ENCODE results near the gene RDH14.
A peak's percentile ranks its signal among the peaks of the same experiment; 100 is the strongest.

Gene RDH14, protein sequence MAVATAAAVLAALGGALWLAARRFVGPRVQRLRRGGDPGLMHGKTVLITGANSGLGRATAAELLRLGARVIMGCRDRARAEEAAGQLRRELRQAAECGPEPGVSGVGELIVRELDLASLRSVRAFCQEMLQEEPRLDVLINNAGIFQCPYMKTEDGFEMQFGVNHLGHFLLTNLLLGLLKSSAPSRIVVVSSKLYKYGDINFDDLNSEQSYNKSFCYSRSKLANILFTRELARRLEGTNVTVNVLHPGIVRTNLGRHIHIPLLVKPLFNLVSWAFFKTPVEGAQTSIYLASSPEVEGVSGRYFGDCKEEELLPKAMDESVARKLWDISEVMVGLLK

DNA sequence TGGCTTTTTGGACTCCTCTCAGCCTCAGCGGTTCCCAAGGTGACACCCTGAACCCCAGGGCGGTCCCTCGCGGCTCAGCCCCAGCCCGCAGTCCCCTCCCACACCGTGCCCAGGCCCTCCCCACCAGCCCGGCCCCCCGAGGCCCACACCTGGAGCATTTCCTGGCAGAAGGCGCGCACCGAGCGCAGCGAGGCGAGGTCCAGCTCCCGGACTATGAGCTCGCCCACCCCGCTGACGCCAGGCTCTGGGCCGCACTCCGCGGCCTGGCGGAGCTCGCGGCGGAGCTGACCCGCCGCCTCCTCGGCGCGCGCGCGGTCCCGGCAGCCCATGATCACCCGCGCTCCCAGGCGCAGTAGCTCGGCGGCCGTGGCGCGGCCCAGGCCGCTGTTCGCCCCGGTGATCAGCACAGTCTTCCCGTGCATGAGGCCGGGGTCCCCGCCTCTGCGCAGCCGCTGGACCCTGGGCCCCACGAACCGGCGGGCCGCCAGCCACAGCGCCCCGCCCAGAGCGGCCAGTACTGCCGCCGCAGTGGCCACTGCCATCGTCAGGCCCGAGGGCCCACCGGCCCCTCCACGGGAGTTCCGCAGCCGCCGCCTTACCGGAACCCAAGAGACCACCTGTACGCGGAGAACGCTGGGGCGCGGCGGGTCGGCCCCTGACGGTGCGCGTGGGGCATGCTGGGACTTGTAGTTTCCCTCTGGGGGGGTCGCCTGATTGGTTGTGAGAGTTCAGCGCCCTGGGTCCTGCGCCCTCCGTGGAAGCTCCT lies at the start of gene RDH14:
TSS of gene RDH14 (minus strand) at position 623 of the 766 bp plus-strand sequence. CDS start at position 542, 81 bp downstream.
- peak; percentile 95 for DNase-seq (ENCODE audit: low read depth)

DNA sequence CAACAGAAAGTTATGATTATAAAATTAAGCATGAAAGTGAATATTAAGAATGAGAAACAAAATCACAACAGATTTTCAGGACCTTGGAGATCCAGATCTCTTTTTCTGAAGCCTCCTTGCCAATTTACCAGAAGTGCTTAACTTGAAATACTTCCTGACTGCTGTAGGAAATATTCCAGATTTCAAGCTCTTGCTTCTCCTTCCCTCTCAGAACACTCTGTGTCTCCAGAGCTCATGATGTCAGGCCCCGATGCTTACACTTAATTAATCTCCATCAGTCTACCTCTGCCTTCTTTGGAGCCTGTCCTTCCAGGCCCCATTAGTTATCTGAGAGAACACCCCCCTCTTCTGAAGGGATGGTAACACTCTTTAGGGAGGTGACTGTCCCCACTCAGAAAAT lies 49.6 kb upstream of the RDH14 start:
- no peak for DNase-seq (ENCODE audit: low read depth)

DNA sequence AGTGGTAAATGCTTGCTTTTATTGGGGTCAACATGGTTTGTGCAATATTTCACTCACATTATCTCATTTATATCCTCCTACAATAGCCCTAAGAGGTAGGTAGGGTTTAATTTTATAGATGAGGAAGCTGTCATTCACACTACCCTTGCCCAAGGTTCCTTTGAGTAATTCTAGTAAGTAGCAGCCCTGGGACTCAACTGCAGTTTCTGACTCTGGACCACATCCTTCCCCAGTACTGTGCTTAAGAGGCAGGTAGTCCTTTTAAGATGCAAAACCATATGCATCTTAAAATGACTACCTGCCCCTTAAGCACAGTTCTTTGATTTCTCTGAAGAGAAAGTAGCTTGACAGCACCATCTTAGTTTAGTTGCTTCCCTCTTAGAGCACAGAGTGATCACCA lies 44.7 kb upstream of the RDH14 start:
- DNase-seq (ENCODE audit: low read depth): no peak

DNA sequence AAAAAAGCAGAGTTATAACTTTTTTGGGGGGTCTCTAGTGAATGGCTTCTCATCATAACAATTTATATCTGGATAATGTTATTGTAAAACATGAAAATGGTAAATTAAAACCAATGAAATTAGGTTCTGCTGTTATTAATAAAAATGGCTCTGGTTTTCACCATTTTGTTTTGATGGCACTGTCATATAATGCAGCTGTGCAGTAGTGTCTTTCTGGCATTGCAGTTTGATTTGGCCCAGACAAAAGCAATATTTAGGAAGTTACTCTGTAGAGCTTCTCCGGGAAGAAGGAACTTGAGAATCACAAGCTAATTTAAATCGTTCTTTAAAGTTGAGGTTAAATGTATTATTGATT lies 44.1 kb upstream of the RDH14 start:
- DNase-seq (ENCODE audit: low read depth): no peak

DNA sequence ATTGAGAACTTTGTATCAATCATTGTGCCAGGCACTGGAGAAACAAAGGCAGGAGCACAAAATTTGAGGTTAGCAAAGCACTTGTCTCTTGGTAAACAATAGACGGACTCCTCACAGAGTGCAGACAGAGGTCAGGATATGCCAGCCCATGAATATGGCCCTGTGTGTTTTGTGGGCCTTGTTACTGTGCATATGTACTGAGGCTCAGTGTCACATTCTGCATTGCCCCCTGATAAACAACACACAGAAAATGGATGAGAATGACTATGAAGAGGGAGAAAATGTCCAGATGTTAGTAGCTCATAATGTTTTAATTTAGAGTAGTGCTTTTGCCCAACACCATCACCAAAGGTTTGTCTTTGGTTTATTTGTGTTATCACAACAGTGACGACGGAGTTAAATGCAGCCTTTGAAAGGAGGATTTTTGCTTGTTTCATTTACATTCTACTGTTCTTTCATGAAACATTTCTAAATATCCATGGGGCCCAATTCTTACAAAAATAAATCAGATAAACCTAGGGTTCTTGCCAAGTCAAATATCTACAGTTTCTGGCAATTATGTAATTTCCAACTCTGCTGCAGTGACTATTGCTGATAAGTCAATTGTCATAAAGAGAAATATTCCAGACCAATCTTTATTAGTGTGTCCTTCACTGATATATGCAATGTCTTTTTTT lies 43.5 kb upstream of the RDH14 start:
- DNase-seq (ENCODE audit: low read depth): no peak

DNA sequence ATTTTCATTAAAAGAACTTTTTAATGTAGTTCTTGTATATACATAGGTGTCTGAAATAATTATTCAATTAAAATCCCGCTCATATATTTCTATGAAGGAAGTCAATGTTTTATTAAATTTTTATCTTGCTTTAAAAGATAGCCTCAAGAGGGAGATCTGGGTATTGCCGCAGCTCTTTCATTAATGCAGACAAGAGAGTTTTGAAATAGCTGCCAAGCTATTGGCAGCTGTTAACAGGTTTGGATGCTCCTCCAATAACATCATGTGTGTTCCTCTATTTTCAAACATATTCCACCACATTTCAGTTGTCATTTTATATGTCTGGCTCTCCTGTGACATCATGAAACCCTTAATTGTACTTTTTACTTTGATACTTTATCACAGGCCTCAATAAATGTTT lies 41.8 kb upstream of the RDH14 start:
- no peak for DNase-seq (ENCODE audit: low read depth)

DNA sequence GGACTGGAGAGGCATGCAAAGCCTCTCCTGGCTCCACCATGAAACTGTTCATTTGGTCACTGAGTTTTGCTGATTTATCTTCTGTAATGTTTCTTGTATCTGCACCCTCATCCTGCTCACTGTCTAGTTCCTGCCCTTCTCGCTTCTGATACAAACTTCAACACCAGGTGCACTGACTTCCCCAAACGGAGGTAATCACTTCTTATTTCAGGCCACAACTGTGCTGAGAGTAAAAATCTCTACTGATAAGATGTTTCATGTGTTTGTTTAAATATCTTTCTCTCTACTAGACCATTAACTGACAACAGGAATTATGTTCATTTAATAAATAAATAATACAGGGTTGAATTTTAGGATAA lies 39.8 kb upstream of the RDH14 start:
- DNase-seq (ENCODE audit: low read depth): no peak

DNA sequence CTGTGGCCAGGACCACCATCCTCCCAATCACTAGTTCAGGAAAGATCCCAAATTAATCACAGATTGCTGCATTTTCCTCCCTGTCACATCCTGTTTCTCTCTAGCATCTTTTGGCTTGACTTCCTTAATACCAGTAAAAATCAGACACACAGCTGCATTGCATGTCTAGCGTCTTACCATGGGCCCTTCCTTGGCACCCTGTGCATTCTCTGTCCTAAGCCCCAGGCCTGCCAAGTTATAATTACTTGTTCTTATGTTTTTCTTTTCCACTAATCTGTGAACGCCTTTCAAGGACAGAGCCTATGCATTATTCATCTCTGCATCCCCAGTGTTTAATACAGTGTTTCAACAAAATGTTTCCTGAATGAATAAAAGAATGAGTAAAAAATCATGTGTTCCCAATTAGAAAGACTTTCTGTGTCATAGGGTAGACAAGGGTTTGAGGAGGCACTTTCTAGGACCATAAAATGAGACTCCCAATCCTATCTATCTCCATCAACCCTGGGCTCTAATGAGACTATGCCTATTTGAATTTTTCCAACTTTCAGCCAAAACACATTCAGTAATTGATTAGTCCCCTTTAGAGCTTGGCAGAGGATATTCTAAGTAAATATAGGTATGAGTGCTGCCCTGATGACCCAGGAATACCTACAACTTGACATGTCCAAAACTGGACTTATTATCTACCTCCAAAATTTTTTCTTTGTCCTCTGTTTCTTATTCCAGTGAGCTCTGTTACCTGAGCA lies 39.2 kb upstream of the RDH14 start:
- no peak for DNase-seq (ENCODE audit: low read depth)

DNA sequence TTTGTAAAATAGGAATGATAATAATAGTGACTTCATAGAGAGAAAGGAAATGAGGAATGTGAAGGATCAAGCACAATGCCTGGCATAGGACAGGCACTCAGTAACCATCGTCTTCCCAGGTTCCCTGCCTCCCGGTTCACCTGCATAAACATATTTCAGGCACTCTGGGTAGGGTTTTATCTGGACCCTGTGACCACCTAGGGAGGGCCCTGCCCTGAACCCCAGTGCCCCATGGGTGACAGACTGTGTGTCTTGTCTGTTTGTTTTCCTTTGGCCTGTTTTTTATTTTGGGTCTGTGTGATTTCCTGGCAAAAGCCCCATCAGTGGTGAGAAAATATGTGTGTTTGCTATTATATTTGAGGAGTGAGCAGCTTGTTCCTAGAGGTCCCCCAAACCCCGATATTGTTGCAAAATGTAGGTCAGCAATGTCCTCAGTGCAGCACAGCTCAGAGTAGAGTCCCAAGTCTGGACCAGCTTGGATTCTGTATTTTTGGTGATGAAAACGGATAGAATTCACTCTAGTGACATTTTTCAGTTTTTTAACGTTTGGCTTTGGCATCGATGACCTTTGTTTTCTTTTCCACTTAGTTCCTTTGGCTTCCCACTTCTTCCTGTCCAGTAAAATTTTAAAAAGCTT lies 38.5 kb upstream of the RDH14 start:
- DNase-seq (ENCODE audit: low read depth): no peak

DNA sequence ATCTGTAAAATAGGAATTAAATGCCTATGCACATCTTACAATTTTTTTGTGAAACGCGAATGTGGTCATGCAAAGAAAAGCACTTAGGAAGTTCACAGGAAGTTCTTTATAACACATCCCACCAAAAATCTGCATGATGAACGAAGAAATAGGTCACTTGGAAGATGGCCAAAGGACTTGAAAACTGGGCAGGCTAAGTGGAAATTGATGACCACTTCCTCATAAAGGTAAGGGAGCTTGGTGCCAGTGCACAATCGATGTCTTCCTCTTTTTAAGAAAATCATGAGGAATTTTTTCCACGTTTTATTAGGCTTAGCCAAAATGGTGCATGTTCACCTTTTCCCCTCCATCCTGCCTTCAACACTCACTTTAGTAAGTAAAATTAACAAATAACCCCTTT lies 37.2 kb upstream of the RDH14 start:
- no peak for DNase-seq (ENCODE audit: low read depth)

DNA sequence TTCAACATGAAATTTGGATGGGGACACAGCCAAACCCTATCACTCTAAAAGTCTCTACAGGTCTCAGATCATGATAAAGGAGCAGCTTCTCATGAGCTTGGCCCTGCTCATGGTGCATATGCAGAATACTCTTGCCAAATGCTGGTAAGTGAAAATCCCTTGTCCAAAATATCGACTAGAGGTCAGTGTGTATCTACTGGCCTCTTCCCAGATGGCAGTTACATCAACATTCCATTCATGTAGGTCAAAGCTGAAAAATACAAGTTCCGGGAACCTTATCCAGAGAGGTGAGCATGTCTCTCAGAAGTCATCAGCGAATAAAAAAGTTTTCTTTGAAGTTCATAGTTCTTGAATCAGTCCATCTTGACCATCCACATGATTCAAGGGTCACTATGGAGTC lies 36.5 kb upstream of the RDH14 start:
- no peak for DNase-seq (ENCODE audit: low read depth)

DNA sequence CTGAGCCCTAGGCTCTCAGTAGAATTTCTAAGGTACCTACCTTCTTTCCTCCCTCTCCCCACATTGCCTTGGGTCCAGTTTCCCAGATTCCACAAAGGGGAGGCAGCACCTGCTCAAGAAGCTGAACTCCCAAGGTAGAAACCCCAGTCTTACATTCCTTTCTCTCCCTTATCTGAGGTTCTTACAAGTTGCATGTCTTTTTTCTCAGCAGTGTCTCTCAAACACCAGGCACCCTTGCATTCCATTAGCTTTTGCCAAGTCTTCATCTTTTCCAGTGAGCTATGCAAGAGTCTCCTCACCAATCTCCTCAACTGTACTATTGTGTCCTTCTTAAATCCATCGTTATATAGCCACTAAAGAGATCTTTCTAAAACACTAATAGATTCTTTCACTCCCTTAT lies 33.0 kb upstream of the RDH14 start:
- no peak for DNase-seq (ENCODE audit: low read depth)

DNA sequence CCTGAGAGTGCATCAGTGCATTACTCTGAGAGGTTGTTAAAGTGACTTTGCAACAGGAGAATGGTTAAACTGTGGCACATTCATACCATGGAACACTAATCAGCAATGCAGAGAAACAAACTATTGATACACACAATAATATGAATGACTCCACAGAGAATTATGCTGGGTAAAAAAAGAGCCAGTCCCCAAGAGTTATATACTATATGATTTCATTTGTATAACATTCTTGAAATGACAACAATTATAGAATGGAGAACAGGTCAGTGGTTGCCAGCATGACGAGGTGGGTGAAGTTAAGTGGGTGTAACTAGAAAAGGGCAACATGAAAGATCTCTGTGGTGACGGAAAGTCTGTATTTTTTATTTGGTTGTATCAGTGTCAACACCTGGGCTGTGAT lies 31.9 kb upstream of the RDH14 start:
- no peak for DNase-seq (ENCODE audit: low read depth)

DNA sequence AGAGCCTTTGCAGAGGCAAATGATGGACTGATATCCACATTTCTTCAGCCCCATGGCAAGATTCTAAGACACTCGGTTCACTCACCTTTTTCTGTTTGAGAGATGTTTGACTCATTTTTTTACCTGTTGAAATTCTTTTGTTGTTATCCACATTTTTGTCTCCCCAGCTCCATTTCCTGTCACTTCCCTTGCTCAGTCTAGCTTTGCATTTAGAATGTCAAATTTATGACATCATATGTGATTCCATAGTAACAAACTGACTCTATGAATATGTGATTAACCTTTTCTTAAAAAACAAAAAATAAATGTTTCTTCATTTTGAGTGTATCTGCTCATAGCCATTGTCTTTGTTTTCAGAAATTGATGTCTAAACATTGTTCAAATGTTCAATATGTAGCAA lies 28.9 kb upstream of the RDH14 start, which contains the start of gene NT5C1B:
TSS of gene NT5C1B (minus strand) at position 216 of the 400 bp plus-strand sequence. CDS start at position 115, 101 bp downstream.
- DNase-seq (ENCODE audit: low read depth): no peak

DNA sequence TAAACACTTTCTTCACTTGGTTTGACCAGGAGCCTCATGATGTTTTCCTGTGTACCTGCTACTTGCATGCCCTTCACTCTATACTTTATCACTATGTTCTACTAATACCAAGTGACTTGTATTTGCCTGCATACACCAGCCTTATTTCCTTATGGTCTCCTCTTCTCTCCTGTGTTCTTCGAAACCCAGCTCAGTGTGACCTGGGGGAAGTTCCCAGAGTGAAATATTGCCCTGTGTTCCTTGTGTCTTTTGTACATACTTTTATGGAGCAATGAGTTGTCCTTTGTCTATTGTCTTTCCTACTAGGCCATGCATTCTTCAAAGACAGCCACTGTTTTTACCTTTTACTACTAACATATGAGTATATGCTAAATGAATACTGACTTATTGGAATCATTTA lies 28.3 kb upstream of the RDH14 start:
- DNase-seq (ENCODE audit: low read depth): no peak

DNA sequence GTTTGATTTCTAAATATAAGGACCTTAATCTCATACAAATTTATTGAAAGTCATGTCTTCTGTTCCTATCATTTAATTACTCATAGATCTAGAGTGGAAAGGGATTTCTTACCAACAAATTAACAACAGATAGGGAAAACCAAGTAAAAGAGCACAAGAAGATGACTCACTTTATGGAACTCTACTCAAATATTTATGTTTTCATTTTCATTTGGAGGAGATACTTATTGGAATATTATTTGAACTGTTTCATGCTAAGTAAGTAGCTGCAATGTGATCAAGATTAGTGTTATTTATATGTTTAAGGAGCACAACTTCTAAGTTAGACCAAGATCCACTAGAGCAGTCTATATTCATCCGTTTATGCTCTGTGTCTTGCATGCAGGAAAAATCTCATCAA lies 27.6 kb upstream of the RDH14 start:
- no peak for DNase-seq (ENCODE audit: low read depth)

DNA sequence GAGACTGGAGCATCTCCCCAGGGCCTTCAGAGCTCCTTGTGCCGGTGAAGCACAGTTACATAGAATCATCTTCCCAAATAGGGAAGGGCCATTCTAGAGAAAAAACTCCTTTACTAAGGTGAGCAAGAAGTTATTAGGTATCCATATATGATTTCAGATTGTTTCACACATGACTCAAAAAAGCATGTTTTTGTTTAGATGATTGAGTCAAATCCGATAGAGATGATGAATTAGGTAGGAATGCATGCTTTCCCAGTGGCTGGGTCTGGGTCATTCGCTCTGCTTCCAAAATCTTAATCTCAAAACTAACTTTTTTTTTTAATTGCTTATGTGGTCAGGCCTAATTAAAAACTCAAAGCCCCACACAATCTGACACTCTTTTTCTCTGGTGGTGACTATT lies 25.1 kb upstream of the RDH14 start:
- DNase-seq (ENCODE audit: low read depth): peak; percentile 53

DNA sequence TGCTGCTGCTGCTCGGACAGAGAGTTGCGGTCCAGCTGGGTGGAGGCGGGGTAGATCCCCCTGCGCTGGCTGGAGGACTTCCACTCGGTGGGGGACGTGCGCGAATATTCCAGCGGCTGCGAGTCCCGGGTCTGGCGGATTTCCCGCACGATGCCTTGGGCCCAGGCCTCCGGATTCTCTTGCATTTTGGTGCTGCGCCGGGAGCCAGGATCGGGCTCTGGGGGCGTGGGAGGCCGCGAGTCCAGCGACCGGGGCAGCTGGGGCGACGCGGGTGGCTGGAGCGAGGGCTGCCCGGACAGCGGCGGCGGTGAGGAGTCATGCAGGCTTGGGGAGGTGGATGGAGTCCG lies 24.1 kb upstream of the RDH14 start:
- DNase-seq (ENCODE audit: low read depth): no peak

DNA sequence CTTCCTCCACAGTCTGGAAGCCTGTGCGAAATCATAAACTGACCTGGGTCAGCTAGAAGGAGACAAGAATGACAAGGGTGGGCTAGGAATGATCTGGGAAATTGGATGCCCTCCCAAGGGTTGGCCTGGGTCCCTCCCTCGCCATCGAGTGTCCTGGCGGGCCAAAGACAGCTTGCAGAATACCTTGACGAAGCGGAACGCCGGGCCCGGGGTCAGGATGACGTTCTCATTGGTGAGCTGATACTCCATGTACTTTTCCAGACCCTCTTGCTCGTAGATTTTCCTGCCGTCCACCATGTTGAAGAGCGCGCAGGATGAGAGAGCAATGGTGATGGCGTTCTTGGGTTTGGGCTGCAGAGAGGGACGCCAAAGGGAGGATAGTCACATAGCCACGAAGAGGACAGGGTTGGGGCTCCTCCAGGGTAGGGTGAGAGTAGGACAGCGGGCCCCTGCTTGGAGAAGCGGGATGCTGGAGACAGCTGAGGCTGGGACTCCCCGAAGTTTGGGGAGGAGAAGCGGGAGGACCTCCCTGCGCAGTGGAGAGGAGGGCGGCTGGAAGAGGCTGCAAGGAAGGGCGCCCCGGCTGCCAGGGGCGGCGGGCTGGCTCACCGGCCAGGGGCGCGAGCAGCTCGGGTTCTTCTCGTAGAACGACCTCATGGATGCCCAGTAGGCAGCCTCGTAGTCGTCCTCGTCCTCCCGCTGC lies 23.6 kb upstream of the RDH14 start:
- no peak for DNase-seq (ENCODE audit: low read depth)

DNA sequence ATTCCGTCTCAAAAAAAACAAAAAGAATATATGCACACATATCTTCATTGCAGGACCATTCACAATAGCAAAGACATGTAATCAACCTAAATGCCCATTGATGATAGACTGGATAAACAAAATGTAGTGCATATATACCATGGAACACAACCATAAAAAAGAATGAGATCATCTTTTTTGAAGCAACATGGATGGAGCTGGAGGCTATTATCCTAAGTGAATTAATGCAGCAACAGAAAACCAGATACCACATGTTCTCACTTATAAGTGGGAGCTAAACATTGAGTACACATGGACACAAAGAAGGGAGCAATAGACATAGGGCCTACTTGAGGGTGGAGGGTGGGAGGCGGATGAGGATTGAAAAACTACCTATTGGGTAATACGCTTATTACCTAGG lies 20.2 kb upstream of the RDH14 start:
- no peak for DNase-seq (ENCODE audit: low read depth)

DNA sequence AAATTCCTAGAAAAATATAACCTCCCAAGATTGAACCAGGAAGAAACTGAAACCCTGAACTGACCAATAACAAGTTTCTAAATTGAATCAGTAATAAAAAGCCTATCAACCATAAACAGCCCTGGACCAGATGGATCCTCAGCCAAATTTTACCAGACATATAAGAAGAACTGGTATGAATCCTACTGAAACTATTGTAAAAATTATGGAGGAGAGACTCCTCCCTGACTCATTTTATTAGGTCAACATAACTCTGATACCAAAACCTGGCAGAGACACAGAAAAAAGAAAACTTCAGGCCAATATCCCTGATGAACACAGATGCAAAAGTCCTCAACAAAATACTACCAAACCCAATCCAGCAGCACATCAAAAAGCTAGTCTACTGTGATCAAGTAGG lies 17.6 kb upstream of the RDH14 start:
- peak; percentile 28 for DNase-seq (ENCODE audit: low read depth)

Measured in iris pigment epithelial cell (primary cell).